ENCODE data around the gene KRTAP5-1. TPM values are rescaled to one million over a fixed set of nuclear protein-coding genes. Genes with fewer than 3 reads are reported as not detected.
"Not testable (repeated sequence)": the region's sequence is repeated elsewhere in the genome, so short reads cannot be mapped to it uniquely, and the experiment has no call there.

KRTAP5-1 gene
- total and polyA plus RNA-seq, 8 donors: 0.46 TPM; not detected in 7

DNA sequence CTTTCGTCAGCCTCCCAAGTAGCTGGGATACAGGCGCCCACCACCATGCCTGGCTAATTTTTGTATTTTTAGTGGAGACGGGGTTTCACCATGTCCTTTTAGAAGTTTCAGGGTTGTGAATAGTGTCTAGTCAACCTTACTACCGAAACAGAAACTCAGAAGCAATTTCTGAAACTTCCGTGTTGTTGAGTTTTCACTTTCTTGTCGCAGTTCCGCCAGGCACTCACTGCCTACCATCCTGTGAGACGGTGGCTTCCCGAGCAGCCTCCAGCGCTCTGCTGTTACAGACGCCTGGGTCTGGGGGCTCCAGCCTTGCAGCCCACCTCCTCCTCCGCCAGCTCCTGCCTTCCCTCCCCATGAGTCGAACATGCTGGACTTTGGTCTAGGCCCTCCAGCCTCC is 20.8 kb upstream of the KRTAP5-1 start:
- H3K27me3 ChIP-seq, FAIRE-seq: not testable (repeated sequence)

DNA sequence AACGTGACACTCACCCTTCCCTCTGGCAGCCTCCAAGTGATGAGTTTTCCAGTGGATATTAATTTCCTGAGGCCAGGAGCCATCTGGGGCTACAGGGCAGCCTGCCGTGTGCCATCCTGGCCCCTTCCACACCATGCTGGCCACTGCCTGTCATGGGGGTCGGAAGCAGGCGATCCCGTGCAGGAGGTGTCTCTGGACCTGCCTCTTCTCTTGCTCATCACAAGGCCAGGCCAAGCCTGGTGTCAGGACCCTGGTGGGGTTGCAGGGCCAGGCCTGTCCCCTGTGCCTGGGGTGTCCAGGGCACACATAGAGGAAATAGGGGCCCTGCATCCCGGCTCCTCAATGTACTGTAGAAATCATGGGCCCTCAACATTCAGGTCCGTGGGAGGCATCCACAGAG is 19.6 kb upstream of the KRTAP5-1 start:
- Histone ChIP-seq H3K4me3 (no peak overlapping the region), H3K4me1 (no peaks in the 10 kb centered on the region), H3K9me3 (no peaks in the 10 kb centered on the region), H3K27me3 (no peaks in the 10 kb centered on the region), H3K36me3 (no peaks in the 10 kb centered on the region), H3K27ac (no peak overlapping the region)
- DNase-seq: no peak
- intact Hi-C loops (cut with DNase I): no loop called here
- TF ChIP-seq, protein P1, sequence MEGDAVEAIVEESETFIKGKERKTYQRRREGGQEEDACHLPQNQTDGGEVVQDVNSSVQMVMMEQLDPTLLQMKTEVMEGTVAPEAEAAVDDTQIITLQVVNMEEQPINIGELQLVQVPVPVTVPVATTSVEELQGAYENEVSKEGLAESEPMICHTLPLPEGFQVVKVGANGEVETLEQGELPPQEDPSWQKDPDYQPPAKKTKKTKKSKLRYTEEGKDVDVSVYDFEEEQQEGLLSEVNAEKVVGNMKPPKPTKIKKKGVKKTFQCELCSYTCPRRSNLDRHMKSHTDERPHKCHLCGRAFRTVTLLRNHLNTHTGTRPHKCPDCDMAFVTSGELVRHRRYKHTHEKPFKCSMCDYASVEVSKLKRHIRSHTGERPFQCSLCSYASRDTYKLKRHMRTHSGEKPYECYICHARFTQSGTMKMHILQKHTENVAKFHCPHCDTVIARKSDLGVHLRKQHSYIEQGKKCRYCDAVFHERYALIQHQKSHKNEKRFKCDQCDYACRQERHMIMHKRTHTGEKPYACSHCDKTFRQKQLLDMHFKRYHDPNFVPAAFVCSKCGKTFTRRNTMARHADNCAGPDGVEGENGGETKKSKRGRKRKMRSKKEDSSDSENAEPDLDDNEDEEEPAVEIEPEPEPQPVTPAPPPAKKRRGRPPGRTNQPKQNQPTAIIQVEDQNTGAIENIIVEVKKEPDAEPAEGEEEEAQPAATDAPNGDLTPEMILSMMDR (IDR thresholded peaks at IDR 0.05): no peak
- no peak for ATAC-seq
- FAIRE-seq: no peak
- WGBS, 2 donors: 84 to 87% methylated on average over 7 of the region's 7 CpGs

More for the DNA sequence above, 20.8 kb upstream of the KRTAP5-1 start:
- 84 to 86% methylated on average over 13 of the region's 13 CpGs for WGBS, 2 donors
- H3K36me3 ChIP-seq; H3K9me3 ChIP-seq; H3K4me3 ChIP-seq; DNase-seq; intact Hi-C loops (cut with DNase I); H3K27ac ChIP-seq; H3K4me1 ChIP-seq; ATAC-seq: not testable (repeated sequence)

DNA sequence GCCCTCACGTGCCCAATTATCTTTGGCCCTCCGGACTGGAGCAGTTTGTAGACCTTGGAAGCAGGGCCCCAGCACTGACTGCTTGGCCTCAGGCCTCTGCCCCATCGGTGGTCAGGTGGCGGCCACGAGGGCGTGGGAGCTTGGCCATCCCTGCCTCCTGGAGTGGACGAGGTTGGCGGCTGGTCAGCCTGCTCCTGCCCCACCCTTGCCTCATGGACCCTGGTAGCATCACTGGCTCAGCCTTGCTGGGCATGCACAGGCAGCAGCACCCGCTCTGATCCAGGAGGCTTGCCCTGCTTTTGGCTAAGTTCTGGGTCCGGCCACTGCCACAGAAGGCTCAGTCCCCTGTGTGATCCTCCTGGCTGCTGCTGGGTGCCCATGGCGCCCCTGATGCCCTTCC is 19.1 kb upstream of the KRTAP5-1 start:
- FAIRE-seq (no peak), DNase-seq (no peak), ATAC-seq (no peak)
- Histone ChIP-seq H3K27ac (no peak overlapping the region), H3K4me1 (no peaks in the 10 kb centered on the region), H3K36me3 (no peaks in the 10 kb centered on the region), H3K4me3 (no peak overlapping the region), H3K27me3 (no peaks in the 10 kb centered on the region), H3K9me3 (no peaks in the 10 kb centered on the region)
- 82 to 84% methylated on average over 11 of the region's 11 CpGs for WGBS, 2 donors
- TF ChIP-seq, protein P1 (IDR thresholded peaks at IDR 0.05): no peak
- intact Hi-C loops (cut with DNase I): no loop called here

DNA sequence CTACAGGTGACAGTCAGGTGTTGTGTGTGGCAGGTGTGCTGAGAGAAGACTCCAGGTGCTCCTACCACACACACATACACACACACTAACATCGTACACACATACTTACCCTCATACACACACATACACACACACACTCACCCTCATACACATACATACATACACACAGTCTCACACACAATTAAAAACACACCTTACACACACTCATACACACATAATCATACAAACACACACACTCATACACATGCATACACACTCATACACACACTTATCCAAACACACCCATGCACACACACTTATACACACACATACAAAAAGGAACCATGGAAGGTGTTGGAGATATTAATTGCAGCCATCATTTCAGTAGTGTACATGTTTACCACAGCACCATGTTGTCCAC is 18.5 kb upstream of the KRTAP5-1 start:
- TF ChIP-seq, protein P1 (IDR thresholded peaks at IDR 0.05): no peak
- Histone ChIP-seq H3K36me3 (no peaks in the 10 kb centered on the region), H3K4me1 (no peaks in the 10 kb centered on the region), H3K27me3 (no peaks in the 10 kb centered on the region), H3K4me3 (no peak overlapping the region), H3K27ac (no peak overlapping the region), H3K9me3 (no peaks in the 10 kb centered on the region)
- no peak for FAIRE-seq
- DNase-seq: no peak
- intact Hi-C loops (cut with DNase I): no loop called here
- no peak for ATAC-seq
- 63 to 65% methylated on average over 1 of the region's 1 CpG for WGBS, 2 donors

DNA sequence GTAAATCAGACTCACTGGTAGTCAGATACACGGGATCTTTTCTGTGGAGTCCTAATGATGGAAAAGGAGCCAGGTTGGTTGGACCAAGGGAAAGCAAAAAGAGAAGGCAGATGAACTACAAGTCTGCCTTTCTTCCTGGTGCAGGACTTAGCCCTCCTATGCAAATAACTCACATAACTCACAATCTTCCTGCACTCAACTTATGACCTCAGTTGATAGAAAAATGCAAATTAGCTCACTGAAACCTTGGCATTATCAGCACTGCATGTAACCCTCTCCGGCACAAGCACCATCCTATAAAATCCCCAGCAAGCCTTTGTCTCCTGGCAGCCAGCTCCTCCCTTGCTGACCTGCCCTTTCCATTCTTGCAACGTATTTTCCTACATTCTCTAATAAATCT is 16.6 kb upstream of the KRTAP5-1 start:
- H3K4me1 ChIP-seq; DNase-seq; FAIRE-seq; H3K36me3 ChIP-seq; H3K9me3 ChIP-seq; intact Hi-C loops (cut with DNase I); H3K4me3 ChIP-seq; H3K27ac ChIP-seq; H3K27me3 ChIP-seq: not testable (repeated sequence)
- ATAC-seq: peak in 1 of 4 donors; percentile 50
- WGBS, 2 donors: 45 to 59% methylated on average over 3 of the region's 3 CpGs

DNA sequence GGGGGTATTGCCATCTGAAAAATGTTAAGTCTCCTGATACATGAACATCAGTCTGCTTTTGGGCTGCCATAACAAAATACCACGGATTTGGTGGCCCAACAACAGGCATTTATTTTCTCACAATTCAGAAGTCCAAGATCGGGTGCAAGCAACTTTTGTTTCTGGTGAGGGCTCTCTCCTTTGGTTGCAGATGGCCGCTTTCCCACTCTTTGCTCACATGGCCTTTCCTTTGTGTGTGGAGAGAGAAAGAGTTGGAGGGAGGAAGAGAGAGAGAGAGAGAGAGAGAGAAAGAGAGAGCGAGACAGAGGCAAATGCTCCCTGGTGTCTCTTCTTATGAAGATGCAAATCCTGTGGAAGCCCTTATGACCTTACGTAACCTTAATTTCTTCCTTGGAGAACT is 15.5 kb upstream of the KRTAP5-1 start:
- Histone ChIP-seq H3K27me3 (no peaks in the 10 kb centered on the region), H3K4me1 (no peaks in the 10 kb centered on the region), H3K36me3 (no peaks in the 10 kb centered on the region), H3K27ac (no peak overlapping the region), H3K9me3 (no peaks in the 10 kb centered on the region), H3K4me3 (no peak overlapping the region)
- intact Hi-C loops (cut with DNase I): no loop called here
- TF ChIP-seq, protein P1 (IDR thresholded peaks at IDR 0.05): no peak
- WGBS, 2 donors: 48 to 54% methylated on average over 5 of the region's 5 CpGs
- peak in 3 of 4 donors; percentile 13 to 41 (median 39) for ATAC-seq
- DNase-seq: no peak
- FAIRE-seq: no peak

All from pancreas (tissue), 10 donors.